Activated T-cell treated with anti-CD3 and anti-CD28 coated beads for 24 hours (primary cell): ENCODE data around the gene MYBPC2.

Experiments used
- DNase-seq: peaks from one replicate; pipeline ENCODE4 v3.0.0-alpha.2; 2020; ENCODE audit warnings: low read depth

The MYBPC2 gene

GRCh38 chr19:50410109-50410508 is 22.6 kb upstream of the MYBPC2 start:
- DNase-seq, result no peak

- no peak for DNase-seq
These were observed 20.3 kb upstream of the MYBPC2 start for GRCh38 chr19:50412419-50412818.

- DNase-seq, result no peak
These were observed 19.6 kb upstream of the MYBPC2 start for GRCh38 chr19:50413096-50413495.

- DNase-seq, result no peak
These were observed 19.2 kb upstream of the MYBPC2 start for GRCh38 chr19:50413531-50413930.

GRCh38 chr19:50414864-50415660 is 17.6 kb upstream of the MYBPC2 start:
- DNase-seq, result peak; percentile 65

- no peak for DNase-seq
These were observed 17.0 kb upstream of the MYBPC2 start for GRCh38 chr19:50415661-50416033.

GRCh38 chr19:50416034-50416977 is 16.4 kb upstream of the MYBPC2 start:
- DNase-seq, result no peak

- DNase-seq, result no peak
These were observed 15.3 kb upstream of the MYBPC2 start for GRCh38 chr19:50417111-50418081.

- no peak for DNase-seq
These were observed 14.3 kb upstream of the MYBPC2 start, which contains the start of gene SPIB for GRCh38 chr19:50418176-50419021. Gene SPIB (plus strand): TSS chr19:50418938. CDS start chr19:50418963, 25 bp downstream.

GRCh38 chr19:50419022-50419579 is 13.6 kb upstream of the MYBPC2 start:
- DNase-seq, result no peak

GRCh38 chr19:50419580-50420035 is 13.1 kb upstream of the MYBPC2 start:
- DNase-seq, result no peak

- no peak for DNase-seq
These were observed 12.6 kb upstream of the MYBPC2 start for GRCh38 chr19:50420127-50420526.

- no peak for DNase-seq
These were observed 11.9 kb upstream of the MYBPC2 start for GRCh38 chr19:50420808-50421207.

- no peak for DNase-seq
These were observed 10.1 kb upstream of the MYBPC2 start for GRCh38 chr19:50422397-50423278.

GRCh38 chr19:50423279-50424113 is 9.2 kb upstream of the MYBPC2 start:
- DNase-seq, result no peak

- no peak for DNase-seq
These were observed 7.1 kb upstream of the MYBPC2 start for GRCh38 chr19:50425581-50425980.

GRCh38 chr19:50427318-50427925 is 5.3 kb upstream of the MYBPC2 start:
- DNase-seq, result no peak

GRCh38 chr19:50427997-50428425 is 4.7 kb upstream of the MYBPC2 start:
- peak; percentile 21 for DNase-seq
